Superior temporal gyrus (tissue), 1 donor: Measurements from ENCODE around the gene PARVA.
"Not testable (repeated sequence)": the region's sequence is repeated elsewhere in the genome, so short reads cannot be mapped to it uniquely, and the experiment has no call there.

Source experiments
- DNase-seq: peaks from one replicate; pipeline ENCODE4 v3.0.0-alpha.2; 2016; ENCODE audit errors: extremely low spot score

PARVA gene

GRCh38 chr11:12503039-12503484 lies 125.7 kb downstream of the PARVA start:
- no peak for DNase-seq

DNA sequence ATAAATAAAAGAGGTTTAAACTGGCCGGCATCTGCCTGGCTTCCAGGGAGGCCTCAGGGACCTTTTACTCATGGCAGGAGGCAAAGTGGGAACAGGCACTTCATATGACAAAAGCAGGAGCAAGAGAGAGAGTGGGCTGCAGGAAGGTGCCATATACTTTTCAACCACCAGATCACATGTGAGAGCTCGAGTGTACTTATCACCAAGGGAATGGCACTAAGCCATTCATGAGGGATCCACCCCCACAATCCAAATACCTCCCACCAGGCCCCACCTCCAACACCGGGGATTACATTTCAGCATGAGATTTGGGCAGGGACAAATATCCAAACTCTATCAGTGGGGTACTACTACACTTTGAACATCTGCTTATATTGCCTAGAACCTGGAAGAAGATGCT lies 126.5 kb downstream of the PARVA start:
- no peak for DNase-seq

DNA sequence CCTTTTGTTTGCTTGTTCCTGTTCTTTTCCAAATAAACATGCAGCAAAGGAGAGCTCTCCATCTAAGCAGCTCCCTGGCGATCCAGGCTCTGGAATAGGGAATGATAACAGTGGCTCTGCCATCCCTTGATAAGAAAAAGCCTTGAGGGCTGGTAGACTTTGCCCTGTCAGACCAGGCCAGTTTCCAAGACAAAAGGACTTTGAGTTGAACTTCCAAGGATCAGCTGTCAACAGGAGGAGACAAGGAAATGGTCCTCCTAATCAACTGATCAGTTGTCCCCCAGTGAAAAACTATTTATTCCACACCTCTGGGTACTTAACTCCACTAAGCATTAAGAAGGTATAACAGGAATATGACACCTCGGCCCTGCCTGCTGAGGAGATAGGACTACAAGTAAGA lies 127.8 kb downstream of the PARVA start:
- no peak for DNase-seq

GRCh38 chr11:12506404-12506921 lies 129.1 kb downstream of the PARVA start:
- no peak for DNase-seq

- DNase-seq, result no peak
Observed at GRCh38 chr11:12507391-12507790, 130.0 kb downstream of the PARVA start.

- no peak for DNase-seq
Observed at GRCh38 chr11:12508151-12508751, 130.9 kb downstream of the PARVA start.

DNA sequence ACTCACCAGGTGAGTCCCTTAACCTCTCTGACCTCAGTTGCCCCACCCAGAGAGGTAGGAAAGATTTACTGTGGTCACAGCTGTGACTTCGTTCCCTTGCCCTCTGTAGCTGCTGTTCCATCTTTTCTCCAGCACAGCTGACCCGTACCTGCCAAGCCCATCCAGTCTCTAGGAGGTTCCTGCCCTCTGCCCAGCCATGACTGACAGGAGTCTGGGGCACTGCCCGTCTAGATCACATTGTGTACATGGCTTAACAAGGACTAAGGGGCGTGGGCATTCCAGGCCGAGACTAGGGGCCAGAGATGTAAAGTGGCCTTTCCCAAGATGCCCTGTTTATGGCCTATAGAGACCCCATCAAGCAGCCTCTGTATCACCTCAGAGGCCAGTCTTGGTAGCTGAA lies 132.0 kb downstream of the PARVA start:
- no peak for DNase-seq

DNA sequence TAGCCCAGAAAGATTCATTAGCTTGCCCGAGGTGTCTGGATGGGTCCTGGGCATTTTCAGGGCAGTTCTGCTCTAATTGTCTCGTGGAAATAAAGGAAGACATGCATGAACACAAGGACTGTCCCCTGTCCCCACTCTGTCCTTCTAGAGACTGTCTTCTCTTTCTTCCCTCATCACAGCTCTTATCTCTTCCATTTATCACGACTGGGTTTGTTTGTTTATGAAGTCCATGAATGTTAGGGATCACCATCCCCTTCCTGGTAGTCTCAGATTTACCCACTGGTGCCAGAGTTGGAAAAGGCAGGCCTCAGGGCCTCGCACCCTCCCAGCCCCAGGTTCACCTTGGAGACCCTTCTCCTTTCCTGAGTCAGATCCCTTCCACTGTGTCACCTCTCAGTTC lies 134.8 kb downstream of the PARVA start:
- no peak for DNase-seq

DNA sequence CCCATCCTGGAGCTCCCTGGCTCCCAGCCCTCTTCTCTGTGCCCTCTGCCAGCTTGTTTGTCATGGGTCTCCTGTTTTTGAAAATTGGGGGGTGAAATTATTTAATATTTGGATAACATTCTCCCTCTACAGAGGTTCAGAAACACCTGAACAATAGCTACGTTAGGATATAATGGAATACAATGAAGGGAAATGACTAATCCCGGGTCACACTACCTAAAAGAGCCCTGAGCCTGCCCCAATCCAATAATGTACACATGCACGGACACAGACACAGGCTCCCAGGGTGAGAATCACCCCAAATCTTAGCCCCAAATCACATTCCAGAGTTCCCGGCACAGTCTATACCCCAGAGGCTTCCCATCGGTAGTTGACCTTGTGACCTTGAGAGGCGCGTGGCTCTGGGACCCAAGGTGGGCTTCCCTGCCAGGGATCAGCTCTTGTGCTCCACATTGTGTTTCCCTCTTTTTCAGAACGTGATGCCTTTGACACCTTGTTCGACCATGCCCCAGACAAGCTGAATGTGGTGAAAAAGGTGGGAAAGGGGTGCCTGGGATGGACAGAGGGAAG lies 135.5 kb downstream of the PARVA start:
- DNase-seq, result no peak

GRCh38 chr11:12516387-12517105 lies 139.2 kb downstream of the PARVA start:
- no peak for DNase-seq

DNA sequence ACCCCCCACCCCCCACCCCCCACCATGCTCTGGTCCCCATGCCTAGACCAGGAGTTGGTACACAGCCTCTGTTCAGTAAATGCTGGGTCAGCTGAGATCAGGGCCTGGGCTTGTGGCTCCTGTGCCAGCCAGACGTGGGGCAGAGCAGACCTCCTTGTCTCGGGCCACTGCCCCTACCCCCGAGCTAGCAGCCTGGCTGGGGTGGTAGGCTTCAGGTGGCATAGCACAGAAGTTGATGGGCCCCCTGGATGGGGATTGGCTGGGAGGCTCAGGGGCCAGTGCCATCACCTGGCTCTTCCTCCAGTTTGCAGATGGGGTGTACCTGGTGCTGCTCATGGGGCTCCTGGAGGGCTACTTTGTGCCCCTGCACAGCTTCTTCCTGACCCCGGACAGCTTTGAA lies 139.9 kb downstream of the PARVA start:
- DNase-seq, result no peak

GRCh38 chr11:12517741-12518140 lies 140.4 kb downstream of the PARVA start:
- no peak for DNase-seq

DNA sequence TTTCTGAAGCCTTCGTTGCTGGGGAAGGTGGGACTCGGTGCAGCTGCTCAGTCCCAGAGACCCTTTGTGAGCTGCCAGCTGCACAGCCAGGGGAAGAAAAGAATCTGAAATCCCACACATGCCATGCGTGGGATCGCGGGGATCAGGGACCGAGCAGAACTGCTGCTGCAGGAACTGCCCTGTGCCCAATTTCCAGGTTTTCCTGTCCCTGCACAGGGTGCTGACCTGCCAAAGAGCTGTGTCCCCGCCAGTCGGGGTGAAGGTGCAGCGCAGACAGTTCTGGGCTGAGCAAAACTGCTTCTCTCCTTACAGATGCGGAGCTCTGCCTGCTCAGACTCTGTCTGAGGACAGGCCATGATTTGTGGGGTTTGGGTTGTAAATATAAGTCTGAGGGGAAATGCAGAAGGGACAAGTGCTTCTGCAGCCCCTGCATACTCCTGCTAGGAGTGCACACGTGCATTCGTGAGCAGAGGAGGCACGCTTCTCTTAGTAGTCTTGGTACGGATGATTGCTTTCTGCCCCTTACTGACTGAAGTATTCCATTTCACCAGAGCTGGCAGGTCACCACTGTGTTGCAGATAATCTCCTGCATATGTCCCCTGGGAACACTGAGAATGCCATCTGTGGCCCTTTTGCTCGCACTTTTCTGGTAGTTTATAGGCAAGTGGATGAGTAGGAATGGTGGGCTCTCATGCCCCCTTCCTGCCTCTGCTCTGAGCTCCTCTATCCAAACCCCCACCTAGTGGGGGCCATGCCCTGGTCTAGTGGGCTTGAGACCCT lies 141.4 kb downstream of the PARVA start:
- no peak for DNase-seq

DNA sequence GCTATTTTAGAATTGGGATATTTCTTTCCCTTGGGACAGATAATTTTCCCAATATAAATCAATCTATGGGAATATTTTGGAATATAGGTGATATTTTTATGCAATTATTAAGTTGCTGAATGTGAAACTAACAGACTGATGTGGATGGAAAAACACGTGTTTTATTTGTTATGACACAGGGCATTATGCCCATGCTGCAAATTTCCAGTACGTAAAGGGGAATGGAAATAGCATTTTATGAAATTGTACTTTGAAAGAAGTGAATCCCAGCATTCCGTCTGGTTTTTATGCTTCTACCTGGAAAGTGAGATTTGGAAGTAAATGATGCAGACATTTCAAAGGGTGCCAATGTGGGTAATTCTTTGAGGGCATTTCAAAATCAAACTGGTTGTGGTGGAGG lies 142.7 kb downstream of the PARVA start:
- no peak for DNase-seq

GRCh38 chr11:12520576-12520975 lies 143.2 kb downstream of the PARVA start:
- DNase-seq, result not testable (repeated sequence)

- DNase-seq, result no peak
Observed at GRCh38 chr11:12523180-12523924, 146.0 kb downstream of the PARVA start.

GRCh38 chr11:12524865-12525264 lies 147.5 kb downstream of the PARVA start:
- no peak for DNase-seq

- no peak for DNase-seq
Observed at GRCh38 chr11:12525466-12526055, 148.2 kb downstream of the PARVA start.

DNA sequence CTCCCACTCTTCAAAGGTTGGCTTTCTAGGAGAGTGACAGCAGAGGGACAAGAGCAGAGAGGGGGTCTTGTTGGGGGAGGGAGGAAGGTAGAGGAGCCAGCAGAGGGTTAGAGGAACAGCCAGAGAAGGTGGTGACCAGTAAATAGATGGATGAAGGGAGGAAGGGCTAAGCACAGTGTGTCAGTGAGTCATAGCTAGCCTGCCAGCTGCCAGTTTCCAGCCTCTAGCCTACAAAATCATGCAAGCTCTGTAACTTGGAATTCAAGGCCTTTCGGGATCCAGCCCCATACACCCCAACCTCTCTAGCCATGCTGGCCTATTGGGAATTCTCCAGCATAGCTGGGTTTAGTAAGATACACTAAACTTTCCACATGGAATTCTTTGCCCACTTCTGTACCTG lies 149.4 kb downstream of the PARVA start:
- DNase-seq, result no peak

- DNase-seq, result no peak
Observed at GRCh38 chr11:12528487-12528886, 151.1 kb downstream of the PARVA start.

GRCh38 chr11:12529041-12529440 lies 151.7 kb downstream of the PARVA start:
- DNase-seq, result no peak
